NB4 (cell line): ENCODE results near the gene CFAP251.

Experiments used
- MYC ChIP-seq: IDR thresholded peaks from 2 replicates; pipeline ENCODE4 v1.6.1; 2011; ENCODE audit warnings: low read depth, low read length
- TF ChIP-seq, protein P1 (sequence below): IDR thresholded peaks from one replicate; pipeline ENCODE4 v1.5.1; 2012; ENCODE audit warnings: low read depth, low read length
- TF ChIP-seq, protein P2 (sequence below): IDR thresholded peaks from 2 replicates; pipeline ENCODE4 v1.6.1; 2011; ENCODE audit warnings: low read depth, low read length

DNA sequence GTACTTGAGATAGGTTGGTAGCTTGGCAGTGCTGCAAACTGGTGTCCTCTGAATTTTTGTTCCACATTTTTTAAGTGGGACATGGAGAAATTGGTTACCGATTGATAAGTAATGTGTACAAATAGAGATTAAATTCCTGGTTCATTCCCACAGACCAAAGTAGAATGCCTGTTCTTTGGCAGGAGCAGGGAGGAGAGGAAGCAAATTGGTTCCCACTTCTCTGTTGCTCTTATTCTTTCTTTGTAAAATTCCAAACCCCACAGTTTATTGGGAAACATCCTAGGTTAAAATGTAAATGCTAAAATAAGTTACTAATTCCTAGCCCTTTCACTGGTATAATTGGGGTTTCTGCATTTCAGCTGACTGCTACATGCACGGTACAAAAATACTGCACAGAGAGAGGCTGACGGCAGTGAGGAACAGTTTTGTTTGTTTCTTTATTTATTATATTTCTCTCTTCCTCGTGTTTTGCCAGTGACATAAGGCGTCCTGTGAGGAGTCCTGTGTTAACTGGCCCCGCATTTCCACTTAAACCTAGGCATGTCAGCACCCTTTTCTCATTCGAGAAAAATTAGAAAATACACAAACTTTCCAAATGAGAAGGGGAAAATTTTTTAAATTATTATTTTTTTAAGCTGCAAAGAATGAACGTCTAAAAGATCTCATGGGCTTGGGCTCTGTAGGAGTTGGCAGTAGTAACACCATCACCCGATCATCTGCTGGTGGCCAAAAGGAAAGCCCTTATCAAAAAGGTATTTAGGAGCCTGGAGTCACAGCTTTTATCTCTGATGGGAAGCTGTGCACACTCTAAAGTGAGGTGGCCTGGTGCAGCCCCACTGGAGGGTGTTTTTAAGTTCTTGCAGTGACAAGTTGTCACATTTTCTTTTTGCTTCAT is 77.9 kb downstream of the CFAP251 start:
- TF ChIP-seq, protein P1, sequence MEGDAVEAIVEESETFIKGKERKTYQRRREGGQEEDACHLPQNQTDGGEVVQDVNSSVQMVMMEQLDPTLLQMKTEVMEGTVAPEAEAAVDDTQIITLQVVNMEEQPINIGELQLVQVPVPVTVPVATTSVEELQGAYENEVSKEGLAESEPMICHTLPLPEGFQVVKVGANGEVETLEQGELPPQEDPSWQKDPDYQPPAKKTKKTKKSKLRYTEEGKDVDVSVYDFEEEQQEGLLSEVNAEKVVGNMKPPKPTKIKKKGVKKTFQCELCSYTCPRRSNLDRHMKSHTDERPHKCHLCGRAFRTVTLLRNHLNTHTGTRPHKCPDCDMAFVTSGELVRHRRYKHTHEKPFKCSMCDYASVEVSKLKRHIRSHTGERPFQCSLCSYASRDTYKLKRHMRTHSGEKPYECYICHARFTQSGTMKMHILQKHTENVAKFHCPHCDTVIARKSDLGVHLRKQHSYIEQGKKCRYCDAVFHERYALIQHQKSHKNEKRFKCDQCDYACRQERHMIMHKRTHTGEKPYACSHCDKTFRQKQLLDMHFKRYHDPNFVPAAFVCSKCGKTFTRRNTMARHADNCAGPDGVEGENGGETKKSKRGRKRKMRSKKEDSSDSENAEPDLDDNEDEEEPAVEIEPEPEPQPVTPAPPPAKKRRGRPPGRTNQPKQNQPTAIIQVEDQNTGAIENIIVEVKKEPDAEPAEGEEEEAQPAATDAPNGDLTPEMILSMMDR = no peak
- no peak for TF ChIP-seq MYC
- TF ChIP-seq, protein P2, sequence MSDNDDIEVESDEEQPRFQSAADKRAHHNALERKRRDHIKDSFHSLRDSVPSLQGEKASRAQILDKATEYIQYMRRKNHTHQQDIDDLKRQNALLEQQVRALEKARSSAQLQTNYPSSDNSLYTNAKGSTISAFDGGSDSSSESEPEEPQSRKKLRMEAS = no peak
